CD4-positive, alpha-beta memory T cell (primary cell): ENCODE data around the gene RFC3. TPM values are rescaled to one million over a fixed set of nuclear protein-coding genes. Genes with fewer than 3 reads are reported as not detected.

Experiments used
- CTCF ChIA-PET: fragments of 350-600 bp; sonication (Branson Sonifier 250); formaldehyde crosslinking; loops from one replicate; lab custom pipeline; 2021; ENCODE audit warnings: inconsistent platforms; ENCODE audit not compliant: partially characterized antibody; lab: Charles Lee
- POLR2A ChIA-PET: fragments of 350-600 bp; sonication (Branson Sonifier 250); formaldehyde crosslinking; loops from one replicate; lab custom pipeline; 2021; ENCODE audit not compliant: partially characterized antibody; lab: Charles Lee
- DNase-seq, 5 donors: peaks; one replicate each; pipeline versions ENCODE4 v3.0.0 to v3.0.0-alpha.2; 2020 to 2022; ENCODE audit warnings: mixed read lengths in 1 of 5
- H3K27ac ChIP-seq: one replicate; pipeline ENCODE4 v1.7.0; 2013; ENCODE audit warnings: low read depth, low read length
- H3K27me3 ChIP-seq: 2 replicates; pipeline ENCODE4 v1.7.0; 2013; ENCODE audit warnings: mild to moderate bottlenecking, low read length, moderate library complexity; ENCODE audit not compliant: insufficient read depth
- H3K36me3 ChIP-seq: 2 replicates; pipeline ENCODE4 v1.7.0; 2013; ENCODE audit warnings: mild to moderate bottlenecking, low read length, moderate library complexity; ENCODE audit not compliant: insufficient read depth
- H3K4me1 ChIP-seq: 2 replicates; pipeline ENCODE4 v1.7.0; 2013; ENCODE audit warnings: mild to moderate bottlenecking, low read length, moderate library complexity; ENCODE audit not compliant: insufficient read depth
- H3K4me3 ChIP-seq, 2 donors: one replicate each; pipeline ENCODE4 v1.7.0; 2013; ENCODE audit warnings: low read length in 2 of 2, mild to moderate bottlenecking in 1 of 2
- H3K9me3 ChIP-seq, 2 donors: one replicate each; pipeline ENCODE4 v1.7.0; 2013; ENCODE audit warnings: low read length in 2 of 2, control low read depth in 1 of 2; ENCODE audit not compliant: control insufficient read depth in 1 of 2
- H3K27ac Mint-ChIP-seq, 7 donors: one replicate each; pipeline ENCODE4 v1.8.0; 2020 to 2021; ENCODE audit warnings: mixed read lengths in 7 of 7, mild to moderate bottlenecking in 6 of 7, inconsistent platforms in 3 of 7, moderate library complexity in 3 of 7
- H3K27me3 Mint-ChIP-seq, 2 donors: one replicate each; pipeline ENCODE4 v1.8.0; 2020 to 2021; ENCODE audit warnings: mixed read lengths in 2 of 2
- H3K36me3 Mint-ChIP-seq, 2 donors: one replicate each; pipeline ENCODE4 v1.8.0; 2020 to 2021; ENCODE audit warnings: mixed read lengths in 2 of 2, inconsistent platforms in 1 of 2, mild to moderate bottlenecking in 1 of 2
- H3K4me1 Mint-ChIP-seq, 4 donors: one replicate each; pipeline ENCODE4 v1.8.0; 2020 to 2021; ENCODE audit warnings: mixed read lengths in 4 of 4, mild to moderate bottlenecking in 1 of 4
- H3K4me3 Mint-ChIP-seq, 8 donors: one replicate each; pipeline ENCODE4 v1.8.0; 2020 to 2021; ENCODE audit warnings: mixed read lengths in 8 of 8, mild to moderate bottlenecking in 7 of 8, moderate library complexity in 6 of 8, inconsistent platforms in 3 of 8
- H3K9me3 Mint-ChIP-seq, 8 donors: one replicate each; pipeline ENCODE4 v1.8.0; 2020 to 2021; ENCODE audit warnings: mixed read lengths in 8 of 8, mild to moderate bottlenecking in 5 of 8, inconsistent platforms in 3 of 8, moderate library complexity in 1 of 8
- intact Hi-C: fragments of 100-400 bp; cut with micrococcal nuclease; formaldehyde crosslinking; loops from one replicate; pipeline ENCODE4 v1.15.1; 2023
- polyA plus RNA-seq, 2 donors: library from polyadenylated mRNA; unstranded; fragments of 300-500 nt; fragmentation: Illumina TruSeq; gene quantifications; one replicate each; pipeline ENCODE4 v1.2.3, GENCODE V29; 2021
- total RNA-seq, 2 experiments: library from RNA; stranded (reverse); gene quantifications; one replicate each; pipeline ENCODE4 v1.2.3, GENCODE V29; 2021

Gene RFC3
- total and polyA plus RNA-seq, 4 experiments from 2014 or later = 4.1 to 5.1 (median 4.9) TPM

DNA sequence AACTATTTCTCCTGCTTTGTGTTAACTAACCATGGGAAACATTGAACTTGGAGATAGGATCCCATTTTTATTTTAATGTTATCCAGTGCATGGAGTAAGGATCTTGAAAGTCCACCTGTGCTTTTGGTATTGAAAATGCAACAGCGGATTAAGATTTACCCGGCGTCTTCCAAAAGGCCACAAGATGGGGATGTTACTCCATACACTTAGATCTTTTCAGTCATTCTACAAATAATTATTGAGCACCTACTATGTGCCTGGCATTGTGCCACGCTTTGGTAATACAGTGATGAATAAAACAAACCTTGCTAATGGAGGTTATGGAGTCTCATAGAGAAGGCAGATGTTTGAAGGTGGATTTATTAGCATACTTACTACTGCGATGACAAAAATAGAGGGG is 56.9 kb downstream of the RFC3 start:
- POLR2A ChIA-PET = no interaction called here
- H3K4me3 Mint-ChIP-seq = no peak overlapping the region
- no peaks in the 10 kb centered on the region for H3K27me3 Mint-ChIP-seq
- H3K27ac Mint-ChIP-seq = no peak overlapping the region
- no peaks in the 10 kb centered on the region for H3K4me1 ChIP-seq
- H3K4me3 ChIP-seq = no peak overlapping the region
- H3K9me3 Mint-ChIP-seq = no peaks in the 10 kb centered on the region
- intact Hi-C loops = no loop called here
- H3K9me3 ChIP-seq = no peaks in the 10 kb centered on the region
- no peaks in the 10 kb centered on the region for H3K36me3 ChIP-seq
- peaks cover 0 to 2% (median 0%) of the 10 kb centered on the region in 4 donors for H3K4me1 Mint-ChIP-seq
- H3K27me3 ChIP-seq = no peaks in the 10 kb centered on the region
- no peak for DNase-seq
- CTCF ChIA-PET = no interaction called here
- H3K36me3 Mint-ChIP-seq = no peaks in the 10 kb centered on the region
- H3K27ac ChIP-seq = no peak overlapping the region

DNA sequence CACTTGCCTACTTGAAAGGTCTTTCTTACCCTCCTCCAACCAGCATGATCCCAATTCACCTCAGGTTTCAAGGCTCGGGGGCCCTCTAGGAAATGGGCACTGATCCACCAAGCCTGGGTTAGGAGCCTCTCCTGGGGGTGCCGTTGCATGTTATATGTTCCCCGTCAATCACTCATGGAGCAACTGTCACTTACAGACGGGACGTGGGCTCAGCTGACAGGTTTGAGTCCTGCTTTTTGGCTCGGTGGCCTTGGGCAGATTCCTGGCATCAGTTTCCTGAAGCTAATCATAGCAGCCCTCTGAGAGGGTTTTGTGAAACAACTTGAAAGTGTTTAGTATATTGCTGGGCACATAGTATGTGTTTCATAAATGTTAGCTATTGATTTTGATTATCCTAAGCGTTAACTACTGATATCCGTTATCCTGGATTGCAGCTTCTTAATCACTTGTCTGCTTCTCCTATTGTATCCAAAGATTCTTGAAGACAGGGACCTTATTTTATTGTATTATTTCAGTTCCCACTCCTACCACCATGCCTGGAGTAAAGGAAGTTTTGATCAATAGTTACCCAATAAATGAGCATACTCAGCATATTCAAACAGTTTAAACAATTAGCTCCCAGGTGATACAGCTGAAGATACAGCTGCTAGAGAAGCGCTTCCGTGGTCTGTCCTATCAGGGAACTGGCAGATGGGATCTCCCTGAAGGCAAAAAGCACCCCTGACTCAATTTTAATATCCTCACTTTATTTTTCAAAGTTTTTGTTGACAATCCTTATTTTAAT is 57.9 kb downstream of the RFC3 start:
- H3K9me3 ChIP-seq = no peaks in the 10 kb centered on the region
- Mint-ChIP-seq H3K4me3 (no peak overlapping the region), H3K9me3 (no peaks in the 10 kb centered on the region), H3K4me1 (peaks cover 0 to 2% (median 0%) of the 10 kb centered on the region in 4 donors), H3K36me3 (no peaks in the 10 kb centered on the region), H3K27ac (no peak overlapping the region), H3K27me3 (no peaks in the 10 kb centered on the region)
- intact Hi-C loops = no loop called here
- ChIA-PET CTCF (no interaction called here), POLR2A (no interaction called here)
- H3K27ac ChIP-seq = no peak overlapping the region
- H3K36me3 ChIP-seq = no peaks in the 10 kb centered on the region
- no peaks in the 10 kb centered on the region for H3K4me1 ChIP-seq
- H3K27me3 ChIP-seq = no peaks in the 10 kb centered on the region
- no peak overlapping the region for H3K4me3 ChIP-seq
- DNase-seq = no peak

DNA sequence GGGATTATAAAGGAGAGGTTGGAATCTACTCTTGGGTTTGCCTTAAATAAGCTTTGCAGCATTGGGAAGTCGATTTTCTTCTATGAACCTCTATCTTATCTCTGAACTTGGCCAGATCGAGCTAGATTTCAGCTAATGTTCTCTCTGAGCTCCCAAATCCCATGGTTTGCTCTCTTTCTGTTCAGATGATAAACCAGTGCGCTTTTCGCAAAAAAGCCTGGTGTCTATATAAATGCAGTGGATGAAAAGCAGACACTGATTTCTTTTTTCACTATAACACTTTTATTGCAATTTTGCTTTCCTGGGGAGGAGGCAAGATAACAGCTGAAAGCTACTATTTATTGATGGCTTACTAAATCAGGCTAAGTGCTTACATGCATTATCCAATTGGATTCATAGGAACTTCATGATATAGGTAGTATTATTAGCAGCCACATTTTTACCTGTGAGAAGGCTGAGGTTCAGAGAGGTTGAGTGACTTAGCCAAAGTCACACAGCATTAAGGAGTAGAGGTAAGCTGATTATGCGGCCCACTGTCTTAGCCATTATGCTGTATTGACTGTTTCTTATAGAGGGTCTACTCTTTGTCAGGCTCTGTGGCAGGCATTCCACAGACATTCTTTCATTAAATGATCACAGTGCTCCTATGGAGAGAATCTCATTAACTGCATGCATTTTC is 58.9 kb downstream of the RFC3 start:
- ChIA-PET CTCF (no interaction called here), POLR2A (no interaction called here)
- H3K27ac ChIP-seq = no peak overlapping the region
- H3K4me1 Mint-ChIP-seq = peaks cover 0 to 2% (median 0%) of the 10 kb centered on the region in 4 donors
- no peaks in the 10 kb centered on the region for H3K36me3 ChIP-seq
- H3K9me3 ChIP-seq = no peaks in the 10 kb centered on the region
- H3K36me3 Mint-ChIP-seq = peaks cover 0 to 1% of the 10 kb centered on the region in 2 donors
- H3K4me3 ChIP-seq = no peak overlapping the region
- no peak overlapping the region for H3K27ac Mint-ChIP-seq
- no peaks in the 10 kb centered on the region for H3K27me3 Mint-ChIP-seq
- no peaks in the 10 kb centered on the region for H3K27me3 ChIP-seq
- intact Hi-C loops = no loop called here
- H3K9me3 Mint-ChIP-seq = peaks cover 0 to 5% (median 0%) of the 10 kb centered on the region in 8 donors
- no peak overlapping the region for H3K4me3 Mint-ChIP-seq
- DNase-seq = no peak
- no peaks in the 10 kb centered on the region for H3K4me1 ChIP-seq

DNA sequence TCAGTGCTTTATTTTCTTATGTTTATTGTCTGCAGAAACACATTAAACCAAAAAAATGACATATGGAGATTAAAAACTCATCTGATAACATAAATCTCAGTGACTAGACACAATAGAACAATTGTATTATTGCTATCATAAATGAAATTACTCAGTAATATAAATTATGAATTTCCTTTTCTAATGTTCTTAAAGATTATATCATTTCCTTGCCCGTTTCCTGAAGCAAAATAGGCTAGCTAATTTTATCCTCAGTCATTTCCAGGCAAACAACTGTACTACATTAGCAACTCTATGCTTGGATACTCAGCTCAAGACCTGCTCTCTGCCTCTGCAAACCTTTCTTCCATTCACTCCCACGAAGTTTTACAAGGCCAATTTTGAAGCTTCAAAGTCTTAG is 61.2 kb downstream of the RFC3 start:
- Mint-ChIP-seq H3K27me3 (no peaks in the 10 kb centered on the region), H3K27ac (no peak overlapping the region), H3K4me1 (no peaks in the 10 kb centered on the region), H3K9me3 (peaks cover 0 to 5% (median 0%) of the 10 kb centered on the region in 8 donors), H3K36me3 (peaks cover 4 to 8% of the 10 kb centered on the region in 2 donors), H3K4me3 (no peak overlapping the region)
- no peaks in the 10 kb centered on the region for H3K4me1 ChIP-seq
- DNase-seq = no peak
- no peaks in the 10 kb centered on the region for H3K9me3 ChIP-seq
- H3K27me3 ChIP-seq = no peaks in the 10 kb centered on the region
- no peak overlapping the region for H3K4me3 ChIP-seq
- intact Hi-C loops = no loop called here
- no peak overlapping the region for H3K27ac ChIP-seq
- POLR2A ChIA-PET = no interaction called here
- CTCF ChIA-PET = no interaction called here
- H3K36me3 ChIP-seq = no peaks in the 10 kb centered on the region

DNA sequence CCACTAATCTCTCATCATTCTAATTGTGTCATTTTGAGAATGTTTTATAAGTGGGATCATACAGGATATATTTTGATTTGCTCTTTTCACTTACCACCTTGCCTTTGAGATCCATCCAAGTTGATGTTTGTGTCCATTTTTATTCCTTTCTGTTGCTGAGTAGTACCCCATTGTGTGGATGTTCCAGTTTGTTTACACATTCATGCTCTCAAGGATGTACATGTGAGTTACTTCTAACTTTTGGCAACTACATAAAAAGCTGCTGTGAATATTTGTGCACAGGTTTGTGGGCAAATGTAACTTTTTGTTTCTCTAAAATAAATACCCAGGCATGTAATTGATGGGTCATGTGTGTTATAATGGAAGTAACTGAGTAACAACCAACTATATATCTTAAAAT is 64.9 kb downstream of the RFC3 start:
- no peaks in the 10 kb centered on the region for H3K4me1 ChIP-seq
- no peaks in the 10 kb centered on the region for H3K9me3 ChIP-seq
- H3K27me3 ChIP-seq = no peaks in the 10 kb centered on the region
- POLR2A ChIA-PET = no interaction called here
- Mint-ChIP-seq H3K36me3 (peaks cover 4 to 17% of the 10 kb centered on the region in 2 donors), H3K9me3 (peaks cover 0 to 5% (median 2%) of the 10 kb centered on the region in 8 donors), H3K4me1 (no peaks in the 10 kb centered on the region), H3K27ac (no peak overlapping the region), H3K4me3 (no peak overlapping the region), H3K27me3 (no peaks in the 10 kb centered on the region)
- CTCF ChIA-PET = no interaction called here
- DNase-seq = no peak
- H3K4me3 ChIP-seq = no peak overlapping the region
- no peaks in the 10 kb centered on the region for H3K36me3 ChIP-seq
- intact Hi-C loops = no loop called here
- no peak overlapping the region for H3K27ac ChIP-seq

DNA sequence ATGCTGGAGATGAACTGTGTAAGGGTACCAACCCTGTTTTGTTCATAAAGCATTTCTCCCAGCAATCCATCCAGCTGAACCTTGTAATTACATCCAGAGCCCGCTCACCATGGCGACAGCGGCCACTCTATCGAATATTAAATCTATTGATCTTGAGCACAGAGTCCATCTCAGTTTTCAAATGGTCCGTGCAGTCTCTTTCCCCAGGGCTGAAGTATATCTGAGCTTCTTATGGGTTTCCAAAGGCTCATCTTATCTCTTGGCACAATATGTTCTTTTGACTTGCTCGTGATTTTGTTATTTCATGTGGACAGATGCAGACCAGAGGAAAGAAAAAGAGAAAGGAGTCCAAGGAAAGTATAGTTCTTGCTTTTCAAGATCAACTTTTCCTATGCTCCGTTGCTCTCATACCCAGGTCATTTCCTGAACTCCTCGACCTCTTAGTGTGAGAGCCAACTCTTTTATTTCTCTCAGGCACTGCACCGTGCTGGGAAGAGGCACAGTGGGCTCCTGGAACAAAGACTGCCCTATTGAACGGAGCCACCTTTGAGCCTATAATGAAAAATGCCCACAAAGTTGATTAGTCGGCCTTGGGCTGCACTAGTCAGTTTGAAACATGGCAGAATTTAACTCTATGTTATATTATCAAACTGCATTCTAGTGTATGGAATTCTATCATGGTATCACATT is 66.7 kb downstream of the RFC3 start:
- no peaks in the 10 kb centered on the region for H3K27me3 ChIP-seq
- Mint-ChIP-seq H3K4me1 (no peaks in the 10 kb centered on the region), H3K36me3 (peaks cover 4 to 17% of the 10 kb centered on the region in 2 donors), H3K9me3 (peaks cover 0 to 5% (median 3%) of the 10 kb centered on the region in 8 donors), H3K27me3 (no peaks in the 10 kb centered on the region), H3K4me3 (no peak overlapping the region), H3K27ac (no peak overlapping the region)
- CTCF ChIA-PET = no interaction called here
- no peaks in the 10 kb centered on the region for H3K9me3 ChIP-seq
- H3K4me1 ChIP-seq = no peaks in the 10 kb centered on the region
- H3K36me3 ChIP-seq = no peaks in the 10 kb centered on the region
- intact Hi-C loops = no loop called here
- no peak overlapping the region for H3K27ac ChIP-seq
- POLR2A ChIA-PET = no interaction called here
- H3K4me3 ChIP-seq = no peak overlapping the region
- DNase-seq = no peak
